H7 (cell line): ENCODE results near the gene SLC22A4. TPM values are rescaled to one million over a fixed set of nuclear protein-coding genes. Genes with fewer than 3 reads are reported as not detected.

Source experiments
- DNase-seq: peaks from one replicate; pipeline ENCODE4 v3.0.0; 2012
- H3K27me3 ChIP-seq: 2 replicates; pipeline ENCODE4 v1.6.0; 2011; ENCODE audit warnings: mild to moderate bottlenecking, low read length; ENCODE audit not compliant: control insufficient read depth, insufficient read depth
- H3K36me3 ChIP-seq: replicated peaks from 2 replicates; pipeline ENCODE4 v1.5.1; 2011; ENCODE audit warnings: low read length; ENCODE audit not compliant: control insufficient read depth, insufficient read depth
- H3K4me3 ChIP-seq: 2 replicates; pipeline ENCODE4 v1.5.1; 2011; ENCODE audit warnings: low read depth, mild to moderate bottlenecking, control low read depth, low read length, moderate library complexity; ENCODE audit not compliant: insufficient read depth
- total RNA-seq: library from RNA; depleted of rRNA; stranded (reverse); fragments of >200 nt; shearing (Covaris generic); gene quantifications from 2 replicates; pipeline ENCODE4 v1.2.3, GENCODE V29; 2014

SLC22A4 gene
- total RNA-seq, 1 experiment from 2014 or later = 0.17 TPM

DNA sequence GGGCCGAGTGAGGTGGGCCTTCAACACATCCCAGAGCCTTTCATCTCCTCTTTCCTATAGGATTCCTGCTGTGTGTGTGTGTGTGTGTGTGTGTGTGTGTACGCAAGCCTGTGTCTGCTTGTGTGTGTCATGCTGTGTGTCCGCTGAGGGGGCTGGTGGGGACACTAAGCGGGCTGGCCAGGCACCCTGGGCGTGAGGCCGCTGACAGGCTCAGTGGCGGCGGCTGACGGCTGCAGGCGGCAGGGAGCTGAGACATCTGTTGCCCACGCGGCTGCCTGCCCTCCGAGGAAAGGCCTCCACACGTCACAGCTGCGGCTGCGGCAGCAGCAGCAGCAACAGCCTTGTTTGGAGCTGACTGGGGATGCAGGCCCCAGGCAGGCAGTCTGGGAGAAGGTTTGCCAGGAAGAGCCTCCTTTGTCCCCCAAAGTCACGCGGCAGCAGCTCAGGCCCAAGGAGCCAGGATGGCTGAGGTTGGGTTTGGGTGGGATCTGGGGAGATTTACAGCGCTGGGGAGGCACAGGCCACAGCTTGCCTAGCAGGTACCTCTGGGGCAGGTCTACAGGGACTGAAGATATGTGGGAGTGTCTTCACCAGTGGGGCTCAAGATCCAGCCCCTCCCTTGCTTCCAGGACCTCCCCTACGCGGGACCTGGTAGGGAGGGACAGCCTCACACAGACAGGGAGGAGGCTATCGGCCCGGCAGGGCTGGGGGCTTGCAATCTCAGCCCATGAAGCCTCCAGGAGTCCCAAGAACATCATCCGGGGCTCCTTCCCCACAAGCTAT lies 34.9 kb upstream of the SLC22A4 start:
- peak; percentile 58 for DNase-seq
- no peaks in the 10 kb centered on the region for H3K36me3 ChIP-seq
- peaks cover 13% of the 10 kb centered on the region for H3K27me3 ChIP-seq
- no peak overlapping the region for H3K4me3 ChIP-seq

DNA sequence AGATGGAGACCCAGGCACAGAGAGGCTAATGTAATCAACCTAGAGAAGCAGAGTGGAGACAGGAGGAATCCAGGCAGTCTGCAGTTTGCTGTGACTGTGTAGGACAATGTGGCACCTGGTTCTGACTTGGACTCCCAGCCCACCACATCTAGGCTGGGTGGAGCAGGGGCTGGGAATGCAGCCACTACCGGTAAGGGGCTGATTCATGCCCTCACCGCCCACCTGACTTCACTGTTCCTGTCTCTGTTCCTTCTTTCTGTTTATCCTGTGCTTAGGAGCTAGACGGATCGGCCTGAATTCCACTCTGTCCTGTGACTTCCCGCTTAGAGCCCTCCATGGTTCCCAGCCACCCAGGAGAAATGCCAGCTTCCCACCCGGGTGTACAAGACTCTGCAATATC lies 34.1 kb upstream of the SLC22A4 start:
- H3K27me3 ChIP-seq = peaks cover 13% of the 10 kb centered on the region
- DNase-seq = peak; percentile 16
- H3K36me3 ChIP-seq = no peaks in the 10 kb centered on the region
- no peak overlapping the region for H3K4me3 ChIP-seq

DNA sequence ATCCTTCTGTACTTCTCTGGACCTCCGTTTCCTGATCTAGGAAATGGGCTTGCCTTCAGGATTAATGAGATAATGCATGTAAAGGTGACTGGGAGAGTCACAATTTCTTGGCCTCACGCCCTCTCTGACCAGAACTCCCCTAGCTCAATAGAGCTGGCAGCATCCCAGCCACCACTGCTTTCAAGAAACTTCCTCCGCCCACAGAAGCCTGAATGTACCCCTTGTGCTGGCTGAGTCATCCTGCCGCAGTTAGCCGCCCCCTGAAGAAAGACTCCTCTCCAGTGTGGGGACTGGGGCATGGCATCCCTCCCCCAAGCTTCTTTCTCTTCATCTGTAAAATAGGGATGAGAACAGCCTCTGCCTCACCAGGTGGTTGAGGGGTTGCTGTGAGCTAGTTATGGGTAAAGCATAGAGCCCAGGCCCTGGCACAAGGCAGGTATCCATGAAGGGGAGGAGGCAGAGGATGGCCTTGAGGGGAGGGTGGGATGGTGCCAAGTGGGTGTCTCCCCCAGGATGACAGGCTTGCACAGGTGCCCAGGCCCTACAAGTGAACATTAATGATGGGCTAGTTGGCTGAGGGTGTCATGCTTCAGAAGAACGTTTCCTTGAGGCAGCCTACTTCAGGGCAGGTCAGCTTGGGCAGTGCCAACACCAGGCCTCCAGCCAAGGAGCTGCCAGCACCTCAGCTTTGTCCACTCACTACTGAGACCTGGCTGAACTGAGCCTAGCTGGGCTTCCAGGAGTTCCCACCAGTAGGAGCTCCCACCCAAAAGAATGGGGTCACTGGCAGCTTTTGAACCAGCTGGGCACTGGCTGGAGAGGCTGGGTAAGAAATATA lies 33.3 kb upstream of the SLC22A4 start:
- Histone ChIP-seq H3K36me3 (no peaks in the 10 kb centered on the region), H3K4me3 (no peak overlapping the region), H3K27me3 (peaks cover 13% of the 10 kb centered on the region)
- peak; percentile 48 for DNase-seq

DNA sequence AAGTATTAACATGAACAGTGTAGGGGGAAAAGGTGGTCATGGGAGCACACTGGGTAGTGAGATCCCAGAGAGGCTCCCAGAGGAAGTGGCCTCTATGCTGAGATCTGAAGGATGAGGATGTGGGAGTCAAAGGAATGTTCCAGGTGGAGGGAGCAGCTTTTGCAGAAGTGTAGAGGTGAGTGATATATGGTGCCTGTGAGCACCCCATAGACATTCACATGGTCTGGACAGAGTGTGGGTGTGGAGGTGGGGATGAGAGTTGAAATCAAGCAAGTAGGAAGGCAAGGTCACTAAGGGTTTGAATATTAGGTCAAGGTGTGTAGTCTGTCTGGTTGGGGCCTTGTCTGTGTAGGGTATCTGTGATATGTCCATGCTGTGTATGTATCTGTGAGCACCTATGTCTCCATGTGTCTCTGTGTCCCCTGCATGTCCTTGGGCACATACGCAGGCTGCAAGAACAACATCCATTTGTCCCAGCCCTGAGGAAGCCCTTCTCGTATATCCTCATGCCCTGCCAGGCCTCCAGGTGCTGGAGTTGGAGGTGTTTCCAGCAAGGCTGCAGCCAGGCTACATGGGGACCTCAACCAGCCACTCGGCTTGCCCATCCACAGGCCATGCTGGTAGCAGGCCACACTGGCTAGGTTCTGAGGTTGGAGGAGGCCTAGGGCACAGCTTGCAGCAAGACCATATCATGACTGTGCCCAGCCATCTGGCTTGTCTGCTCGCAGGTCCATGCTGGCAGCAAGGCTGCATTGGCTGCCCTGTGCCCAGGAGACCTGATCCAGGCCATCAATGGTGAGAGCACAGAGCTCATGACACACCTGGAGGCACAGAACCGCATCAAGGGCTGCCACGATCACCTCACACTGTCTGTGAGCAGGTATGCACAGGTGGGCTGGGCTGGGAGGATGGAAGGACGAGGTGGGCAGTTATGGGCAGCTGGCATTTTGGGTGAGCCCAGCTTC lies 32.0 kb upstream of the SLC22A4 start:
- Histone ChIP-seq H3K36me3 (no peaks in the 10 kb centered on the region), H3K27me3 (peaks cover 8% of the 10 kb centered on the region), H3K4me3 (no peak overlapping the region)
- peak; percentile 12 for DNase-seq

DNA sequence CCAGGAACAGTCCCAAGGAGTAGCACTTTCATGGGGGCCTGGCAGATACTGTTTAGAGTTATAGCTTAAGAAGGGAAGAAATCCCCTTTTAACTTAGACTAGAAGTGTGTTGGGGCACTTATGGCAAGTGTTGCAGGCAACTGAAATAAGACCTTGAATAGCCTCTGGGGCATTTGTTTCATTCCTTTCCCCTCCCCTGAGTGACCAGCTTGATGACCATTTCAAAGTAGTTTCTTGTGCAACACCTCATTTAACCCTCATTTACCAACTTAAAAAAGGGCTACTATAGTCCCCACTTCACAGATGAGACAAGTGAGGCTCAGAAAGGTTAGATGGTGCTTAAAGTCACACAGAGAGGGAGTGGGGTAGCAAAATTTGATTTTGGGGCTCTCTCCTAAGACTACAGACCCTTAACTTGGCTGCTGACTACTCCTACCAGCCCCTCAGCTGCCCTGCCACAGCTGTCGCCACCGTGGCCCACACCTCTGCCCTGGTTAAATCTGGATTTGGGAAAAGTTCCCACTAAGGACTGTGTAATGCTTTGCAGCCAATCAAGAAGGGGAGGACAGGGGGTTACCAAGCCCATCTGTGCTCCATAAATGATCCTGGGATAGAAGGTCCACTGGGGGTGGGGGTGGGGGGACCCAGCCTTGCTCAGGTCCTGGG lies 31.2 kb upstream of the SLC22A4 start:
- H3K4me3 ChIP-seq = no peak overlapping the region
- no peaks in the 10 kb centered on the region for H3K36me3 ChIP-seq
- H3K27me3 ChIP-seq = peaks cover 4% of the 10 kb centered on the region
- no peak for DNase-seq

DNA sequence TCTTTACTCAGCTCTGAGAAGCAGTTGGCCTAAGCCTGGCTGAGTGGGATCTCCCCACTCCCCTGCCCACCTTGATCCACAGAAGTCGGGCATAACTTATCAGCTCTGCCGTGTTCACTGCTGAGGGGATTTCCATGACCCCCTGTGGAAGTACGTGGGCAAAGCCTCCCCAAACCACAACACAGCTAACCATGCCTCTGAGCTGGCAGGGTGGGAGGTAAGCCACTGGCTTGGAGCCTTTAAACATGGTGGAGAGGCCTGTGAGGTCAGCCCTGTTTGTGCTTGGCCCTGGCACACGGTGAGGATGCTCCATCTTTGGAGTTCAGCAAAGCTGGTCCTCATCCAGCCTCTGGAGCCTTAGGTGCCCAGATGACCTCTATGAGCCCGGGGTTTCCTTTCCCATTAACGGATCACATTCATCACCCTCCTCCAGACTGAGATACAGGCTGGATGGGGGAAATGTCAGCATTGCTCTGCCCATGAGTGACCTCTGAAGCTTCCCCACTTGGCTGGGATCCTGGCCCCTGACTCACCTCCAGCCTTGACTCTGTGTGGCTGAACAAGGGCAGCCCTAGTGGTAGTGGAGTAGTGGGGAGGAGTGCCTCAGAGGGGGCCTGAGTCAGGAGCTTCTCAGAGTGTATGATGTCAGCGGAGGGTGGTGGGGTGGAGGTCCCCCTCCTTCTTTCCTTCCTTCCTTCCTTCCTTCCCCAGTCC lies 30.5 kb upstream of the SLC22A4 start:
- H3K4me3 ChIP-seq = no peak overlapping the region
- no peaks in the 10 kb centered on the region; the same call in 1 of the 2 replicates for H3K27me3 ChIP-seq
- H3K36me3 ChIP-seq = no peaks in the 10 kb centered on the region
- peak; percentile 38 for DNase-seq

DNA sequence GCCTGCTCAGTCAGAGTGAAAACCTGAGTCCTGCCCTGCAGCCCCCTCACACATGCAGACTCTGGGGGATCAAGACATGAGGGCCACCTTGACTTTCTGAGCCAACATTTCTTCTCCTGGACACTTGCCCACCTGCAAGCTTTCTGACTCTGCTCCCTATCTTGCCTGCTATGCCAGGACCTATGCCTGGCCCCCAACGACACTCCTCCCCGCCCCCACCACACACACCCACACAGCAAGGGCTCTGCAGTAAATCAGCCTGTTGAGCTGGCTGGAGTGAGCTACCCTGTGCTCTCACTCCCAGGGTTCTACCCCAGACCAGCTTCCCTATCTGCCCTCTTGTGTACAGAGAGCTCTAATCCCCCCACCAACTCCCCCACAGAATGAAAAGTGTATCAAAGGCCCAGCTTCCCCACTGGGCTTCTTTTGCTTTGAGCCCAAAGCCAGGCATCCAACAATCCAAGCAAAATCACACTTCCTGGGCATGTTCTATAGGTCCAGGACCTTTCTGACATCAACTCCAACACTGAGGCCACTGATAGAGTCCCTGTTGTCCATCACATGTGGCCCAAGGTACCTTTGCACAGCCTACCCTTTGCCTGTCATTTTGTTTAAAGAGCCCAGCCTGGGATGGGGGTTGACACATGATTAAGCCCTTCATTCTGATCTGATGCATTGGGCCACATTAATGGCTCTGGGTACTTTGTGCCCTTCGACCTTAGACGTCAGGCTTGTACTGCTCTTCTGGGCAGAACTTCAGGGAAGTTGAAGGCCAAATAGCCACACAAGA lies 29.5 kb upstream of the SLC22A4 start:
- Histone ChIP-seq H3K27me3 (no peaks in the 10 kb centered on the region), H3K4me3 (no peak overlapping the region), H3K36me3 (no peaks in the 10 kb centered on the region)
- peak; percentile 33 for DNase-seq

DNA sequence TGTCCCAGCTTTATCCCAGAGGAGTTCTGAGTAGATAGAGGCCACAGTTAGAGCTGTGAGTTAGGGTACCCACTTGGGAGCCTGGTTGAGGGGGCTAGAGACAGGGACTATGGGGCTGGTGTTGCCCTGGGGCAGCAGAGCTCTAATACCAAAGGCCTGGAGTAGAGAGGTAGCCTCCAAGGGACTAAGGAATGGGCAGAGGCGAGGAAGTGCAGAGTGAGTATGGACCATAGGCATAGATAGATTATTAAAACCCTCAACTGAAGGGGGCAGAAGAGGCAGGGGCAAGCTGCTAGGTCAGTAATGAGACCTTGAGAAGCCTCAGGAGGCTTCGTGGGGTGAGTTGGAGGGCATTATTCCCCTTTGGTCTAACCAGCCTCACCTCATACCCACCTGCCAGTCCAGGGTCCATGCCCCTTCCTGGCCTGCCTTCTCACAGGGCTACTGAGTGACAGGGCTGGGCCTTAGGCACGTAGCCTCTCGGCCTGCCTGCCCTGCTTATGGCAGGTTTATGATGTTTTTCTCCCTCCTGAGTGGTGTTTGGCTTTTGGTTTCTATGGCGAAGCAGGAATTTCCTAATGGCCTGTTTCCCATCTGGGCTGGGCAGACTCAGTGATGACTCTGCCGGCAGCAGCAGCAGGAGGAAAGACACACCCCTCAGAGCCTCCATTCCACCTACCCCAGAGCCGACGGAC lies 28.7 kb upstream of the SLC22A4 start:
- no peaks in the 10 kb centered on the region for H3K36me3 ChIP-seq
- DNase-seq = peak; percentile 40
- no peak overlapping the region for H3K4me3 ChIP-seq
- no peaks in the 10 kb centered on the region for H3K27me3 ChIP-seq

DNA sequence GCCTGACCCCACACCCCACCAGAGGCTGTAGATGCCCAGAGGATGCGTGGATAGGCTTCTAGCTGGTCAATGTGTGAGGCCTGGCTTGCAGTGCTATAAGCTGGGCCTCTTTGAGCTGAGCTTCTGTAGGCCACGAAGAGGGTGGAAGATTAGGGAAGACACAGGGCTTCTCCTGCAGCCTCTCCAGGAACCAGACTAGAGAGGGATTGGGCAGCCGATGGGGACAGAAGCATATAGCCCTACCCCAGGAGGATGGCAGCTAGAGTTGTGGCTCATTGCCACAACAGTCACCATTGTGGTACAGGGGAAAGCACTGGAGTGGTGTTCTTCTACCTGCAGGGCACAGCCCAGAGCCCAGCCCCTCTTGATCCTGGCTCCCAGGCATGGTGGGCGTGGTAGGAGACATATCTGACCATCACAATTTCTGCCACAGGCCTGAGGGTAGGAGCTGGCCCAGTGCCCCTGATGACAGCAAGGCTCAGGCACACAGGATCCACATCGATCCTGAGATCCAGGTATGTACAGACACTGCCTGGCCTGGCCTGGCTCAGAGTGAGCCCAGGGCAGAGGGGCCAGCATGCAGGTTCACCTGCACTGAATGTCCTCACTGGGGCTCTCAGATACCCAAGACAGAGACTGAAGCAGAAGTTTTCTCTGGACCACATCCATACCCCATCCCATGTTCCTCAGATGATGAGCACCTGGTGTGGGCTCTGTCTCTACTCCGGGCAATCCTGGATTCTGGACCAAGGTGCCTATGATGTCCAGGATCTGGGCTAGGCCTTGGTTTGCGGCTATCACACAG lies 28.0 kb upstream of the SLC22A4 start:
- Histone ChIP-seq H3K27me3 (no peaks in the 10 kb centered on the region), H3K36me3 (no peaks in the 10 kb centered on the region), H3K4me3 (no peak overlapping the region)
- DNase-seq = peak; percentile 20

DNA sequence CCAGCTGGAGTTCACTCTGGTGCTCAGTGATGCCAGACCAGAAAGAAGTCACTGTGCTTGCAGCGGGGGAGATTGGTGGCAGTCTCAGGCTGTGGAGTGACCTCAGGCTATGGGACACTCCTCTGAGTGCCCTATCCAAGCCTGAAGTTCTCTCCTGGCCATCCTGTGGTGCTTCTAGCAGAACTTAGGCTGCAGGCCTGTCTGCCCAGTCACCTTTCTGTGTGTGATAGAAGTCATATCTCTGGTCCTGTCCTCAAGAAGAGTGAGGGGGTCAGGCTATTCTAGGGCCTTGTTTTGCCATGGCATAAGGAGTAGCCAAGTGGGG lies 27.4 kb upstream of the SLC22A4 start:
- Histone ChIP-seq H3K27me3 (no peaks in the 10 kb centered on the region), H3K36me3 (no peaks in the 10 kb centered on the region), H3K4me3 (no peak overlapping the region)
- no peak for DNase-seq

DNA sequence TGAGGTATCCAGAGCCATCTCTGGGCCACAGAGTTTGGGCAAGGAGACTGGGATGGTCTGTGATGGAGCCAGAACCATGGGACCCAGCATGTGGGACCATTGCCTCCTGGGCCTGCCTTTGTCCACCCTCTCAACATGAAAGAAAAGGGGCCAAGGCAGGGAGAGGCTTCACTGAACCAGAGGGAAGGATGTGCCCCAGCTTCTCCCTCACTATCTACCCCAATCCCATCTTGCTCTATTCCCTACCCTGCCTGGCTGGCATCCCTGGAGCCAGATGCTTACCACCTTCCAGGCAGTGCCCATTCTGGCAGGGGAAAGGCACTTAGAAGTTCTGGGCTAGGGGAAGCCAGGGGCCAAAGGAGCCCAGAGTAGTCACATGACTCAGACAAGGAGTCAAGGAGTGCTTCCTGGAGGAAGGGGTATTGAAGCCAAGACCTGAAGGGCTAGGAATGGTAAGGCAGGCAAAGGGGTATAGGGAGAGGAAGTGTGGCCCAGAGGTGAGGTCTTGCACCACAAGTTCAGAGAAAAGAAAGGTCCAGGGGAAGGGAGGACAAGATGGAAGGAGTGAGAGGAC lies 26.9 kb upstream of the SLC22A4 start:
- no peaks in the 10 kb centered on the region for H3K27me3 ChIP-seq
- no peak for DNase-seq
- no peaks in the 10 kb centered on the region for H3K36me3 ChIP-seq
- no peak overlapping the region for H3K4me3 ChIP-seq
